BJ (cell line): ENCODE results near the gene TCF15. TPM values are rescaled to one million over a fixed set of nuclear protein-coding genes. Genes with fewer than 3 reads are reported as not detected.

Experiments
- CTCF ChIA-PET: fragments of 350-600 bp; formaldehyde crosslinking; extraction: SDS; loops from one replicate; lab custom pipeline; 2021; ENCODE audit warnings: antibody characterized with exemption, inconsistent platforms; lab: Yijun Ruan, JAX
- POLR2A ChIA-PET: fragments of 300-600 bp; sonication (Branson Sonifier 250); formaldehyde crosslinking; extraction: SDS; loops from one replicate; lab custom pipeline; 2021; ENCODE audit warnings: antibody characterized with exemption; lab: Charles Lee
- DNase-seq: peaks from one replicate; pipeline ENCODE4 v3.0.0-alpha.2; 2011; ENCODE audit warnings: low read depth
- H3K27me3 ChIP-seq: 2 replicates; pipeline ENCODE4 v1.6.0; 2011; ENCODE audit warnings: low read length; ENCODE audit not compliant: control insufficient read depth, insufficient read depth
- H3K36me3 ChIP-seq: 2 replicates; pipeline ENCODE4 v1.5.1; 2011; ENCODE audit warnings: low read length; ENCODE audit not compliant: control insufficient read depth, insufficient read depth
- H3K4me3 ChIP-seq: 2 replicates; pipeline ENCODE4 v1.5.1; 2011; ENCODE audit warnings: low read depth, mild to moderate bottlenecking, control low read depth, low read length
- polyA plus RNA-seq: library from polyadenylated mRNA; depleted of rRNA; stranded (reverse); fragments of >200 nt; gene quantifications from 2 replicates; pipeline ENCODE4 v1.2.3, GENCODE V29; 2011
- TF ChIP-seq, protein P1 (sequence below): IDR thresholded peaks from 2 replicates; pipeline ENCODE4 v1.5.1; 2011; ENCODE audit warnings: low read depth, mild to moderate bottlenecking, control low read depth, inconsistent platforms, low read length, moderate library complexity; ENCODE audit not compliant: insufficient read depth

TCF15 gene
- polyA plus RNA-seq, 1 experiment = not detected

DNA sequence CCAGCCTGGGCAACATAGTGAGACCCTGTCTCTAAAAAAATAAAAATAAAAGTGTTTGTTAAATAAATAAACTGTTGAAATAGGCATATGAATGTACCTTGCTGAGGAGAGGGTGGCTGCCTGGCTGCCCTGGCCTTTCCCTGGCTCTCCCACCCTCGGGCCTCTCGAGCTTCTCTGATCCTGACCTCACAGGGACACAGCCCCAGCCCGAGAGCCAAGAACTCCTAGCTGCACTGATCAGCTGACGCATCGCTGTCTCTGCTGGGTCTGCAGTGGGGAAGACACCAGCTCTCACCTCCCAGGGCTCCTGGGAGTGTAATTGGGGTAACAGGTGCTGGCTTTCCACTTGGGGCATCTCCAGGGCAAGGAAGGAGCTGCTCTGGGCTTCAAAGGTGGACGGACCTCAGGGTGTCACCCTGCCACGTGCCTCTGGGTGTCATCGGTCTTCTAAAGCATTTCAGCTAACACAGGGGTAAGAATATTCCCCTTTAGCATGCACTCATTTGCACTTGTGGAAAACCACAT lies 6.9 kb downstream of the TCF15 start:
- TF ChIP-seq, protein P1, sequence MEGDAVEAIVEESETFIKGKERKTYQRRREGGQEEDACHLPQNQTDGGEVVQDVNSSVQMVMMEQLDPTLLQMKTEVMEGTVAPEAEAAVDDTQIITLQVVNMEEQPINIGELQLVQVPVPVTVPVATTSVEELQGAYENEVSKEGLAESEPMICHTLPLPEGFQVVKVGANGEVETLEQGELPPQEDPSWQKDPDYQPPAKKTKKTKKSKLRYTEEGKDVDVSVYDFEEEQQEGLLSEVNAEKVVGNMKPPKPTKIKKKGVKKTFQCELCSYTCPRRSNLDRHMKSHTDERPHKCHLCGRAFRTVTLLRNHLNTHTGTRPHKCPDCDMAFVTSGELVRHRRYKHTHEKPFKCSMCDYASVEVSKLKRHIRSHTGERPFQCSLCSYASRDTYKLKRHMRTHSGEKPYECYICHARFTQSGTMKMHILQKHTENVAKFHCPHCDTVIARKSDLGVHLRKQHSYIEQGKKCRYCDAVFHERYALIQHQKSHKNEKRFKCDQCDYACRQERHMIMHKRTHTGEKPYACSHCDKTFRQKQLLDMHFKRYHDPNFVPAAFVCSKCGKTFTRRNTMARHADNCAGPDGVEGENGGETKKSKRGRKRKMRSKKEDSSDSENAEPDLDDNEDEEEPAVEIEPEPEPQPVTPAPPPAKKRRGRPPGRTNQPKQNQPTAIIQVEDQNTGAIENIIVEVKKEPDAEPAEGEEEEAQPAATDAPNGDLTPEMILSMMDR = no peak
- ChIA-PET CTCF (interaction anchor here (0.7 to 0.8 kb wide), 2 partner anchors 11 to 13 kb away, joined by 3 read pairs; no protein-coding TSS in a partner anchor), POLR2A (no interaction called here)
- Histone ChIP-seq H3K27me3 (peaks cover 6% of the 10 kb centered on the region), H3K36me3 (no peaks in the 10 kb centered on the region), H3K4me3 (no peak overlapping the region)
- no peak for DNase-seq

DNA sequence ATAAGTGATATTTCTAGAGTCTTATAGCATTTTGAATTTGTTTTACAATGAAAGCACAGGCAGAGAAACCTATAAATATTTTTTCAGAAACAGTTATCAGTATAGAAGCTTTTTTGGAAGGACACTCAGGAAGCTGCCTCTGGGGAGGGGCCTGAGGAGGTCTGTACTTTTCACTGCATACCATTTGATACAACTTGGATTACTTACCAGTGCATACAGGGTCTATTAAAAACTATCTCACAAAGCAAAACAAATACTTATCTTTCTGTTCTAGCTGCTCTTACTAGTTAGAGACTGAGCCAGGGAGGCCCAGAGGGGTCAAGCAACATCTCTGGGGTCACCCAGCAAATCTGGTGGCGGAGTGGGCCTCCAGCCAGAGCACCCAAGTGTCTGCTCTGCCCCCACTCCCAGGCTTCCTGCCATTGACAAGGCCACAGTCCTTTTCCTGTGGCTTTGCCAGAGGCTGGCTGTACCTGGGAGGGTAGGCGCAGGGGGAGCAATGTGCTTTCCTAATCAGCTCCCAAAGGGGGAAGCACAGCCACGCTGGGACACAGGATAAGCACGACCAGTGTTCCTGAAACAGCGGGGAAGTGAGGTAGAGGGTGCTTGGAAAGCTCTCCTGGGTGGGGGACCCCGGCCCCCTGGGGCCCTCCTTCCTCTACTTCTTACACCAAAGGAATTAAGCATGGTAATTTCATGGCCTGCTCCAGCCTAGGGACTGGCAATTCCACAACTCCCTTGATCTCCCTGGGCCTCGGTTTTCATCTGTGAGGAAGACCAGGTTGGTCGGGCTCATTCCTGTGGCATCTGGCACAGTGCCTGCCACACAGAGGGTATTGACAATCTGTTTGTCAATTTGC lies 7.8 kb downstream of the TCF15 start:
- POLR2A ChIA-PET = no interaction called here
- CTCF ChIA-PET = interaction anchor here (0.7 to 1.3 kb wide), 4 partner anchors 10 to 65 kb away, joined by 3 to 7 read pairs (median 3); no protein-coding TSS in a partner anchor
- DNase-seq = no peak

DNA sequence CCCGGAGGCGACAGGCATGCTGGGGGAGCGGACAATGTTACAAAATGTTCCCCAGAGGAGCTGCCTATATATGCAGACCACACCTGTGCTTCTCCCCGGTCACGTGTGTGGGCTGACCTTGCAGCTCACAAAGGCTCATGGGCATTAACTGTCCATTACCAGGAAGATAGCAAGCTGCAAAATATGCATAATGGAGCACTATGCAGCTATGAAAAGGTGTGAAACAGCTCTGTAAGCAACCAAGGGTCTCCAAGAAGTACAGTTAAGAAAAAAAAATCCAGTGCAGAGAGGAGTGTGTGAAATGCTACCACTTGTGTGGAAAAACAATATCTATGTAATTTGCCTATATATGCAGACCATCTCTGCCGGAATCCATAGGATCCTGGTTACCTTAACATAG lies 9.4 kb downstream of the TCF15 start:
- CTCF ChIA-PET = interaction anchor here (1.4 kb wide), 1 partner anchor 14 kb away, joined by 4 read pairs; no protein-coding TSS in a partner anchor
- TF ChIP-seq, protein P1 = no peak
- H3K4me3 ChIP-seq = no peak overlapping the region
- DNase-seq = no peak
- H3K27me3 ChIP-seq = peaks cover 2% of the 10 kb centered on the region; the same call in 1 of the 2 replicates
- POLR2A ChIA-PET = no interaction called here
- H3K36me3 ChIP-seq = no peaks in the 10 kb centered on the region

More for the DNA sequence above, 7.8 kb downstream of the TCF15 start:
- no peaks in the 10 kb centered on the region for H3K36me3 ChIP-seq
- TF ChIP-seq, protein P1 = no peak
- H3K4me3 ChIP-seq = no peak overlapping the region
- H3K27me3 ChIP-seq = peaks cover 2% of the 10 kb centered on the region; the same call in 1 of the 2 replicates

DNA sequence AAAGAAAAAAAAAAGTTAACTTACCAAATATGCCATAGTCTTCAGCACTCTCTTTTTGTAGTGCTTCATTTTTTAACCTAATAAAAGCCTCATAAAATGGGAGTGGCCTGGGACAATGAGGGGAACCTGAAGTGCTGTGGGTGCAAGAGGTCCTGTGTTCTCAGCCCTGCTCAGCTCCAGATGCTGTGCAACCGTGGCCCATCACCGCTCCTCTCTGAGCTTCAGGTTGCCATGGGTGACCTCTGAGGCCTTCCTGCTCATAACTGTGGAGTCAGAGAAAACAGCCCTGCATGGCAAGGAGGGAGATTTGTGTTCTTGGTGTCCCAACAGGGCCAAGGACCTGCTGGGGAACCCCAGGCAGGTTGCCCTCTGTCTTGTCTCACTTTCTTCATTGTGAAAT lies 10.0 kb downstream of the TCF15 start:
- no peaks in the 10 kb centered on the region for H3K36me3 ChIP-seq
- DNase-seq = no peak
- no peak overlapping the region for H3K4me3 ChIP-seq
- TF ChIP-seq, protein P1 = no peak
- ChIA-PET CTCF (interaction anchor here (0.6 to 1.4 kb wide), 2 partner anchors 13 to 19 kb away, joined by 3 to 4 read pairs; no protein-coding TSS in a partner anchor), POLR2A (no interaction called here)
- H3K27me3 ChIP-seq = peaks cover 2% of the 10 kb centered on the region; the same call in 1 of the 2 replicates
